GM12878 (cell line): Measurements from ENCODE around the gene CCDC51. TPM values are rescaled to one million over a fixed set of nuclear protein-coding genes. Genes with fewer than 3 reads are reported as not detected.

Experiments
- BACH1 ChIP-seq: fragments of 450-650 bp; IDR thresholded peaks from 2 replicates; pipeline ENCODE4 v1.6.1; 2017; ENCODE audit warnings: mild to moderate bottlenecking, borderline replicate concordance
- BCLAF1 ChIP-seq: fragments of 450-650 bp; IDR thresholded peaks from 2 replicates; pipeline ENCODE4 v1.6.1; 2017; ENCODE audit warnings: antibody characterized with exemption, mild to moderate bottlenecking, moderate library complexity
- CBX5 ChIP-seq: sonication (generic); IDR thresholded peaks from 2 replicates; pipeline ENCODE4 v1.6.1; 2016; ENCODE audit warnings: low read depth, moderate library complexity, mild to moderate bottlenecking, inconsistent platforms
- HCFC1 ChIP-seq: fragments of 150-350 bp; IDR thresholded peaks from 2 replicates; pipeline ENCODE4 v1.6.1; 2014; ENCODE audit warnings: low read length
- IKZF1 ChIP-seq: fragments of 450-650 bp; conservative IDR thresholded peaks from 2 replicates; pipeline ENCODE4 v1.6.1; 2017; ENCODE audit warnings: antibody characterized with exemption, mild to moderate bottlenecking
- MEF2A ChIP-seq: IDR thresholded peaks from 2 replicates; pipeline ENCODE4 v1.6.1; 2011; ENCODE audit warnings: low read depth, mild to moderate bottlenecking, low read length, moderate library complexity; ENCODE audit not compliant: insufficient read depth
- PAX5 ChIP-seq: IDR thresholded peaks from 2 replicates; pipeline ENCODE4 v1.6.1; 2011; ENCODE audit warnings: low read depth, low read length, borderline replicate concordance
- RUNX3 ChIP-seq: IDR thresholded peaks from 2 replicates; pipeline ENCODE4 v1.6.1; 2012; ENCODE audit warnings: low read length, inconsistent platforms
- ZBTB40 ChIP-seq: fragments of 450-650 bp; IDR thresholded peaks from 2 replicates; pipeline ENCODE4 v1.6.1; 2016; ENCODE audit warnings: mild to moderate bottlenecking, moderate library complexity, borderline replicate concordance
- ZNF622 ChIP-seq: fragments of 450-650 bp; IDR thresholded peaks from 2 replicates; pipeline ENCODE4 v1.6.1; 2017; ENCODE audit warnings: mild to moderate bottlenecking, inconsistent platforms
- polyA plus RNA-seq, 11 experiments: library from polyadenylated mRNA; depleted of rRNA in 4 of 11; unstranded in 6 of 11; stranded (reverse) in 5 of 11; fragments of >200 nt; fragmentation: Nextera tagmentation in 4 of 11; fragmentation: Illumina TruSeq in 1 of 11; extraction: Ambion mirVana in 4 of 11; extraction: Trizol in 1 of 11; gene quantifications; 1 replicate in 1 of 11; 2 replicates in 10 of 11; pipeline versions ENCODE4 v1.2.1 to v1.2.3, GENCODE V29; 2011 to 2016; ENCODE audit warnings: inconsistent platforms in 2 of 11, missing spikeins in 2 of 11, low read depth in 1 of 11
- total RNA-seq, 4 experiments: library from RNA; depleted of rRNA in 3 of 4; stranded (reverse); fragments of >200 nt in 3 of 4; fragmentation: Illumina TruSeq in 1 of 4; extraction: Trizol in 1 of 4; gene quantifications; 2 replicates each; pipeline versions ENCODE4 v1.2.1 to v1.2.3, GENCODE V29; 2013 to 2021

CCDC51 gene
- total and polyA plus RNA-seq, 10 of the 15 experiments (the other 5 are each of a cell fraction or from before 2014, with no cell fraction given), result 10.6 to 54.9 (median 28.5) TPM

- no peak for TF ChIP-seq ZBTB40
- TF ChIP-seq MEF2A, result no peak
- TF ChIP-seq CBX5, result no peak
- TF ChIP-seq IKZF1, result no peak
- TF ChIP-seq HCFC1, result no peak
- no peak for TF ChIP-seq PAX5
- TF ChIP-seq ZNF622, result no peak
- TF ChIP-seq BACH1, result no peak
- no peak for TF ChIP-seq RUNX3
- TF ChIP-seq BCLAF1, result no peak
Measured at GRCh38 chr3:48406443-48407431, 33.2 kb downstream of the CCDC51 start (continued).
